Measurements from ENCODE around the gene ADAMTS16.

- TF ChIP-seq ZNF384 (IDR thresholded peaks at IDR 0.05): no peak
- no peak for TF ChIP-seq SP1 (IDR thresholded peaks at IDR 0.05)
- TF ChIP-seq PKNOX1 (IDR thresholded peaks at IDR 0.05): no peak
- no peak for TF ChIP-seq FOXA1 (IDR thresholded peaks at IDR 0.05)
- TF ChIP-seq LEF1 (IDR thresholded peaks at IDR 0.05; ENCODE audit: borderline replicate concordance): no peak
- TF ChIP-seq BHLHE40 (IDR thresholded peaks at IDR 0.05; ENCODE audit: borderline replicate concordance): no peak
- TF ChIP-seq FOXK2 (IDR thresholded peaks at IDR 0.05): no peak
- no peak for TF ChIP-seq L3MBTL2 (conservative IDR thresholded peaks at IDR 0.05)
- TF ChIP-seq ELF4 (IDR thresholded peaks at IDR 0.05): no peak
- no peak for TF ChIP-seq ARNT (IDR thresholded peaks at IDR 0.05)
Observed at GRCh38 chr5:5192681-5193080, 52.6 kb downstream of the ADAMTS16 start.
